Ecto neural progenitor cell (in vitro differentiated cells): Measurements from ENCODE around the gene SRPK1.
A peak's percentile ranks its signal among the peaks of the same experiment; 100 is the strongest.

ENCODE experiments used
- DNase-seq: peaks from one replicate; pipeline ENCODE4 v3.0.0-alpha.2; 2018; ENCODE audit warnings: low spot score

The SRPK1 gene

GRCh38 chr6:35817515-35817914 lies 103.4 kb downstream of the SRPK1 start:
- DNase-seq, result no peak

GRCh38 chr6:35811699-35811995 lies 109.3 kb downstream of the SRPK1 start:
- DNase-seq, result no peak

- DNase-seq, result no peak
These were observed 109.8 kb downstream of the SRPK1 start for GRCh38 chr6:35810971-35811698.

GRCh38 chr6:35809809-35810208 lies 111.1 kb downstream of the SRPK1 start:
- DNase-seq, result no peak

GRCh38 chr6:35808688-35809087 lies 112.2 kb downstream of the SRPK1 start:
- DNase-seq, result no peak

- DNase-seq, result peak; percentile 87
These were observed 115.7 kb downstream of the SRPK1 start, which contains the start of gene LHFPL5 for GRCh38 chr6:35804996-35805736. LHFPL5 (plus strand) TSS chr6:35805352; CDS start chr6:35805671, 319 bp downstream.

GRCh38 chr6:35801148-35801547 lies 119.8 kb downstream of the SRPK1 start:
- no peak for DNase-seq

GRCh38 chr6:35798706-35799105 lies 122.2 kb downstream of the SRPK1 start:
- no peak for DNase-seq

- DNase-seq, result no peak
These were observed 122.9 kb downstream of the SRPK1 start for GRCh38 chr6:35797837-35798526.

GRCh38 chr6:35796236-35796635 lies 124.7 kb downstream of the SRPK1 start:
- no peak for DNase-seq

- DNase-seq, result no peak
These were observed 125.3 kb downstream of the SRPK1 start for GRCh38 chr6:35795453-35796071.

- no peak for DNase-seq
These were observed 126.1 kb downstream of the SRPK1 start for GRCh38 chr6:35794536-35795452.

- DNase-seq, result no peak
These were observed 130.2 kb downstream of the SRPK1 start for GRCh38 chr6:35790683-35791082.

- DNase-seq, result no peak
These were observed 132.4 kb downstream of the SRPK1 start for GRCh38 chr6:35788423-35788982.

GRCh38 chr6:35787266-35788218 lies 133.4 kb downstream of the SRPK1 start:
- DNase-seq, result no peak

- DNase-seq, result no peak
These were observed 134.1 kb downstream of the SRPK1 start for GRCh38 chr6:35786810-35787209.

GRCh38 chr6:35786272-35786671 lies 134.6 kb downstream of the SRPK1 start:
- no peak for DNase-seq

- no peak for DNase-seq
These were observed 136.7 kb downstream of the SRPK1 start for GRCh38 chr6:35784200-35784599.
